GM21717 (cell line): ENCODE measurements around the gene CCDC18.
"Not testable (repeated sequence)": the region's sequence is repeated elsewhere in the genome, so short reads cannot be mapped to it uniquely, and the experiment has no call there.

Source experiments
- ATAC-seq: cut with Tn5 transposase; IDR thresholded peaks from one replicate; pipeline ENCODE4 v1.9.1; 2021; ENCODE audit warnings: mild to moderate bottlenecking, moderate library complexity; ENCODE audit not compliant: unreplicated experiment

The CCDC18 gene

GRCh38 chr1:93238425-93238824, 57.9 kb downstream of the CCDC18 start:
- ATAC-seq = no peak

DNA sequence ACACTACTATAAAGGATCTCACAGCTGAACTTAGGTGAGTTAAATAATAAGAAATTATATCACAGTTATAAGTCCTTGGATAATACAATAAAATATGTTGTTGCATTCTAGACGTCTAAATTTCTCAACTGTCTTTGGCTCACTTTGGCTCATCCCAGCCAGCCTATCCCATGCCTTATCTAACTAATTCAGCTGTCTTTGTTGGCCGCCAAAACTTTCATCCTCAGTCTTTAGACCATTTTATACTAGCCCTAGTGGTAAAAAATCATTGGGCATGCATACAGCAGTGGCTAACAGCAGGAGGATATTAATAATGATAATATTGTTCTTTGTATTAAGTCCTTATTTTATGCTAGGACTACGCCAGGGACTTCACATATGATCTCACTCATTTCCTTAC, 59.3 kb downstream of the CCDC18 start:
- ATAC-seq = no peak

DNA sequence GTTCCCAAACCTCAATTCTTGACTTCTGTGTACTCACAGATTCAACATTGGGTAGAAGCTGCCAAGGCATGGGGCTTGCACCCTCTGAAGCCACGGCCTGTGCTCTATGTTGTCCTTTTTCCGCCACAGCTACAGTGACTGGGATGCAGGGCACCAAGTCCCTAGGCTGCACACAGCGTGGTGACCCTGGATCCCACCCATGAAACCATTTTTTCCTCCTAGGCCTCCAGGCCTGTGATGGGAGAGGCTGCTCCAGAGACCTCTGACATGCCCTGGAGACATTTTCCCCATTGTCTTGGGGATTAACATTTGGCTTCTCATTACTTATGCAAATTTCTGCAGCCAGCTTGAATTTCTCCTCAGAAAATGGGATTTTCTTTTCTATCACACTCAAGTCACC, 62.7 kb downstream of the CCDC18 start:
- not testable (repeated sequence) for ATAC-seq

DNA sequence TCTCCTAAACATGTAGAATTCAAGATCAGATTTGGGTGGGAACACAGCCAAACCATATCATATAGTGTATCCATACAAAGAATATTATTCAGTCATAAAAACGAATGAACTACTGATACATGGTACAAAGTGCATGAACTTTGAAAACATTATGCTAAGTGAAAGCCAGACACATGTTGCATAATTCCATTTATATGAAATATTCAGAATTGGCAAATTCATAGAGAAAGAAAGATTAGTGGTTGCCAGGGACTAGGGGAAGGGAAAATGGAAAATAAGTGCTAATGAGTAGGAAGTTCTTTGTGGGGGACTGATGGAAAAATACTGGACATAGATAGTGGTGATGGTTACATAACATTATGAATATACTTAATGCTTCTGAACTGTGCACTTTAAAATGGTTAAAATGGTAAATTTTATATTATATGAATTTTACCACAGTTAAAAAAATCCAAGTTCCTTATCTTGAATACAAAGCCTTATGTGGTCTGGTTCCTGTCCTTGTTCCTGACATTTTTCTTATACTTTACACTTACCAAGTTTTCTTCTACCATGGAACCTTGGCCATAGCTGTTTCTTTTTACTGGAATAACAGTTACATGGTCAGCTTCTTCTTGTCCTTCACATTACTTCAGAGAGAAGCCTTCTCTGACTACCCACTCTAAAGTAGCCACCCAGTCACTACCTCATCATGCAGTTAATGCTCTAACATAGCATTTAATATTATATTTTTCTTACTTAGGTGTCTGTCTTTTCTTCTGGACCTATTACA, 64.0 kb downstream of the CCDC18 start:
- no peak for ATAC-seq

DNA sequence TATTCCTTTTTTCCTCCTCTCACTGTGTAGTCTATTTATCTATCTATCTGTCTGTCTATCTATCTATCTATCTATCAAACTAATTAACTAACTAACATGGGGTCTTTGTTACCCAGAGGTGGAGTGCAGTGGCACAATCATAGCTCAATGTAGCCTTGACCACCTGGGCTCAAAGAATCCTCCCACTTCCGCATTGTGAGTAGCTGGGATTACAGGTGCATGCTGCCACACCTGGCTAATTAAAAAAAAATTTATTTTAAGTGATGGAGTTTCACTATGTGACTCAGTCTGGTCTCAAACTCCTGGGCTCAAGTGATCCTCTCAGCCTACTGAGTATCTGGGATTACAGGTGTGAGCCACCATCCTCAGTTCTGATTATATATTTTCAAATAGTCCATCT, 71.4 kb downstream of the CCDC18 start:
- ATAC-seq = no peak

GRCh38 chr1:93252598-93252997, 72.1 kb downstream of the CCDC18 start:
- ATAC-seq = no peak

GRCh38 chr1:93253516-93253915, 73.0 kb downstream of the CCDC18 start:
- ATAC-seq = no peak

DNA sequence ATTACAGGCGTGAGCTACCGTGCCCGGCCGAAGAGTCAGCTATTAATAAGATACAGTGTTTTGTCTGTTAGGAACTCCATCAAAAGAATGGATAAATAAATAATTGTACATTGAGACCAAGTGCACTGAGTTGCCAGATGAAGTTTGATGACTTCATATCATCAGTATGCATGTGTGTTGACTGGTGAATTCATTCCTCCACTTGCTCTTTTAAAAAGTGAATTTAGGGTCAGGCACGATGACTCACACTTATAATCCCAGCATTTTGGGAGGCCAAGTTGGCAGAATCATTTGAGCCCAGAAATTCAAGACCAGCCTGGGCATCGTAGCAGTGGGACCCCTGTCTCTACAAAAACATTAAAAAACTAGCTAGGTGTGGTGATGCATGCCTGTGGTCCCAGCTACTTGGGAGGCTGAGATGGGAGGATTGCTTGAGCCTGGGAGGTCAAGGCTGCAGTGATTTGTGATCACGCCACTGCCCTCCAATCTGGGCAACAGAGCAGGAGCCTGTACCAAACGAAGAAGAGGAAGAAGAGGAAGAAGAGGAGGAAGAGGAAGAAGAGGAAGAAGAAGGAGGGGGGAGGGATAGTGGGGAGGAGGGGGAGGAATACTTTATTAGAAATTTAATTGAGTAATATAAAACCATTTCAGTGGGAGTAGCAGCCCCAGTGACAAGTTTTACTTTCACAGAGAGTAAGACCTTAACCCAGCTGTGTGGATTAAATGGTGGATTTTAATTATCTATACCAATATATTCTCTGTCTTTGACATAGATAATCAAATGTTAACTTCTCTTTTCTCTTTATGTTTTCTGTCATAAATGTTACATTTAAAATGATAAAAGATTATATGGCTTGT, 74.9 kb downstream of the CCDC18 start:
- no peak for ATAC-seq

- no peak for ATAC-seq
Measured at GRCh38 chr1:93256433-93256832, 75.9 kb downstream of the CCDC18 start.

DNA sequence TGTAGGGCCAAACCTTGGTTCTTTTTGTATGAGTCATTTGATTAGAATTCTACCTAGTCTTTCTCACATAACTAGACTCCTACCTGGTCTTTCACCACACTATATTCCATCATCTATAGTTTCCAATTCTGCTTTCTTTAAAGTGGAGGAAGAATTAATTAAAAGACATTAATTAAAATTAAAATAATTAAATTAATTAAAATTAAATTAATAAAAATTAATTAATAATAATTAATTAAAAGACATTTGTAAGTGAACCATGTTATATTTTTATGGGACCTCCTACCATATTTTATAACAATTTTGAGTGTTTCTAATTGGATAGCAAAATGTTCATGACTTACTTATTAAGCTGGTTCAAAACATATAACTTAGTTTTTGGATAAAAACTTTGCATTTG, 77.4 kb downstream of the CCDC18 start:
- ATAC-seq = no peak

DNA sequence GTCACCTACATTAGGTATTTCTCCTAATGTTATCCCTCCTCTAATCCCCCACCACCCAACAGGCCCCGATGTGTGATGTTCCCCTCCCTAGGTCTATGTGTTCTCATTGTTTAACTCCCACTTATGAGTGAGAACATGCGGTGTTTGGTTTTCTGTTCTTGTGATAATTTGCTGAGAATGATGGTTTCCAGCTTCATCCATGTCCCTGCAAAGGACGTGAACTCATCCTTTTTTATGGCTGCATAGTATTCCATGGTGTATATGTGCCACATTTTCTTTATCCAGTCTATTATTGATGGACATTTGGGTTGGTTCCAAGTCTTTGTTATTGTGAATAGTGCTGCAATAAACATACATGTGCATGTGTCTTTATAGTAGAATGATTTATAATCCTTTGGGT, 80.2 kb downstream of the CCDC18 start:
- ATAC-seq = not testable (repeated sequence)

DNA sequence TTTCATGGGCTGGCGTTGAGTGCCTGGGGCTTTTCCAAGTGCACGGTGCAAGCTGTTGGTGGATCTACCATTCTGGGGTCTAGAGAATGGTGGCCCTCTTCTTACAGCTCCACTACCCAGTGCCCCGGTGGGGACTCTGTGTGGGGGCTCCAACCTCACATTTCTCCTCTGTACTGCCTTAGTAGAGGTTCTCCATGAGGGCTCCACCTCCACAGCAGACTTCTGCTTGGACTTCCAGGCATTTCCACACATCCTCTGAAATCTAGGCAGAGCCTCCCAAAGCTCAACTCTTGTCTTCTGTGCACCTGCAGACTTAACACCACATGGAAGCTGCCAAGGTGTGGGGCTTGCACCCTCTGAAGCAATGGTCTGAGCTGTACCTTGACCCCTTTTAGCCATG, 82.1 kb downstream of the CCDC18 start:
- no peak for ATAC-seq

DNA sequence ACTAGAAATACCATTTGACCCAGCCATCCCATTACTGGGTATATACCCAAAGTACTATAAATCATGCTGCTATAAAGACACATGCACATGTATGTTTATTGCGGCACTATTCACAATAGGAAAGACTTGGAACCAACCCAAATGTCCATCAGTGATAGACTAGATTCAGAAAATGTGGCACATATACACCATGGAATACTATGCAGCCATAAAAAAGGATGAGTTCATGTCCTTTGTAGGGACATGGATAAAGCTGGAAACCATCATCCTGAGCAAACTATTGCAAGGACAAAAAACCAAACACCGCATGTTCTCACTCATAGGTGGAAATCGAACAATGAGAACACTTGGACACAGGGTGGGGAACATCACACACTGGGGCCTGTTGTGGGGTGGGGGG, 88.4 kb downstream of the CCDC18 start:
- ATAC-seq = not testable (repeated sequence)

DNA sequence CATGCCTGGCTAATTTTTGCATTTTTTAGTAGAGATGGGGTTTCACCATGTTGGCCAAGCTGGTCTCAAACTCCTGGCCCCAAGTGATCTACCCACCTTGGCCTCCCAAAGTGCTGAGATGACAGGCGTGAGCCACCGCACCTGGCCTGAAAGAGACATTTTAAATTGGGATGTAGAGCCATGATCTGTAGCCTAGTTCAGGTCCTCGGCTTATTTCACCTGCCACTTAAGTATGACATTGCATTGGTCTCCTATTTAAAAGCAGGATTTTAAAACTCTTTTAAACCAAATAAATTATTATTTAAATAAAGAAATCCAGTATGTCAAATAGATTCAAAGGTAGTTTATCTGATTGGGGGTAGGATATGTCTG, 94.7 kb downstream of the CCDC18 start:
- ATAC-seq = not testable (repeated sequence)

DNA sequence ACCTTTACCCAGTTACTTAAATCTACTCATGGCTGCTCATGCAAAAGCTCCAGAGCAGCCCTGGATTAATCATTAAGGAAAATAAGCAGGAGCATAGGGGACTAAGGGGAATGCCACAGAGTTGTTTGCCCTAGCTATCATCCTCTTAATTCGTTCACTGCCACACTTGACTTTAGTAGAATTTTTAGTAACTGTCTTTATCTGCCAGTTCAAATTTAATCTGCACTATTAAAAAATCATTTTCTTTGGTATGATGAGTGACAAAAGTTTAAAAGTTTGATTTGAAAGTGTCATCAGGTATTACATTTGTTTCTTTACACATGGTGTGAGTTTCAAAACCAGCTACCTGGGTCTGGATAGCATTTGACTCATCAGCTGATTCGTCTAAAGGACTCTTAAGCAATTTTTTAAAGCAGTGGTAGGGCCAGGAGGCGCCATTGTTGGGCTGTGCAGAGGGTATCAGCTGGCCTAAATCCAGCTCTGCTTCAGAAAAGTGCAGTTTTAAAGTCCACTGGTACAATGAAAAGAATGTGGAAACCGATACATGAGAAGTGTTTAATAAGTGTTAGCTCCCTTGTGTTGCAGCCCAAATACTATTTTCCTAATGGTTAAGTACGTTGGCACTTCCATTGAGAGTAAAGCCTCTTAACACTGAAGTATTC, 95.2 kb downstream of the CCDC18 start:
- no peak for ATAC-seq

DNA sequence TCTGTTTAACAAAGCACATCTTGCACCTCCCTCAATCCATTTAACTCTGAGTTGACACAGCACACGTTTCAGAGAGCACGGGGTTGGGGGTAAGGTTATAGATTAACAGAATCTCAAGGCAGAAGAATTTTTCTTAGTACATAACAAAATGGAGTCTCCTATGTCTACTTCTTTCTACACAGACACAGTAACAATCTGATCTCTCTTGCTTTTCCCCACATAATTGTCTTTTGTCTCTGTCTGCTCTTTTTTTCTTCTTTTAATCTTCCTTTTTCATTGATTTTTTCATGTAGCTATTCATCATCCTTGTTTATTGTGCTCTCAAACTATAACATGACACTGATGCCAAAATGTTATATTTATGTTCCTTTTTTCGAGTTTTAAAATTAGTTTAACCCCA, 97.0 kb downstream of the CCDC18 start:
- not testable (repeated sequence) for ATAC-seq

DNA sequence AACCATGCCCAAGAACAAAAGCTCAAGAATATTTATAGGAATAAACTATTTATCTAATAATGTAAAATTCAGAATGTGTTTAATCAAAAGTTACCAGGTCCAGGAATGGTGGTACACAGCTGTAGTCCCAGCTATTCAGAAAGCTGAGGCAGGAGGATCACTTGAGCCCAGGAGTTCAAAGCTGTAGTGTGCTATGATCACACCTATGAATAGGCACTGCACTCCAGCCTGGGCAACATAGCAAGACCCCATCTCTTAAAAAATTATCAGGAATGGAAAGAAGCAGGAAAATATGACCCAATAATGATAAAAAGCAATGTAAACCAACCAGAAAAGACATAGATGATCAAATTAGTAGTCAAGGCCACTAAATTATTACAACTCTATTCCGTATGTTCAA, 103.0 kb downstream of the CCDC18 start:
- ATAC-seq = no peak

GRCh38 chr1:93288558-93288957, 108.0 kb downstream of the CCDC18 start:
- ATAC-seq = no peak

DNA sequence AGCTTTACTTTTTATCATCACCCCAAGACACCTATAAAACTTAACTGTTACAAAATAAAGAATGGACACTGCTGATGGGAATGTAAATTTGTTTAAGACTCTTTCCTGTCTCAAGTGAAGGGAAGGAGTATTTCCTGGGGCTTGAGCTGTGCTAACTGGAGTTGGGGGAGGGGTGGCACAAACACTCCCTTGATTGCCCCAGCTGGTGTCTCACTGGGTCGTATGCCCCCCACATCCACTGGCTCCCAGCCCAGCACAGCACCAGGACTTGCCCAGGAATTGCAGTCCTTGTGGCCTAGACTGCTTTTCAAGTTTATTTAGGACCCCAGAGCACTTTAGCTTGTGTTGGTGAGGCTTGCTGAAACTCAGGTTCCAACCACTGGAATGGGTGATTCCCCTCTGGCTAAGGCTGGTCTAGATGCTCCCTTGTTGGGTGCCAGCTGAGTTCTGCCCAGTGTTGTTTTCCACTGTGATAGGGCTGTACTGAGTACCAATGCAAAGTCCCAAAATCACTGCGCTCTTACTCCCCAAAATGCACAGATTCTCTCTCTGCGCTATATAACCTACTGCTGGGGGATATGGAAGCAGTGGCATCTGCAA, 116.1 kb downstream of the CCDC18 start:
- no peak for ATAC-seq

GRCh38 chr1:93301131-93301530, 120.6 kb downstream of the CCDC18 start:
- no peak for ATAC-seq

DNA sequence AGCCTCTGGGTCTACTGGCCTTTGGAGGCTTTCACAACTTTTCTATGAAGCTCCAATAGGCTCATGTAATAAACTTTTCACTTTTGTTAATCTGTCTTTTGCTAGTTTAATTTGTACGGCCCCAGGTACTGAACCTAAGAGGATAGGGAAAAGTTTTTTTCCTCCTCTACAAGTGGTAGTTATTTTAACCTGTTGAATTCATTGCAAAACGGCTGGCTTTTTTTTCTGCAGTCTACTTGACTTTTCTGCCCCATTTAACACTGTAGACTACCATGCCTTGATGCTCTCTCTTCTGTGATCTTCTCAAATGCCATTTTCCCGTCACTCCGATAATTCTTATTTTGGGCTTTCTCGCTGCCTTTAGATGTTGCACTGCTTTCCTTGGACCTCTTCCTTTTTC, 121.6 kb downstream of the CCDC18 start:
- ATAC-seq = no peak
